Neural cell (in vitro differentiated cells): ENCODE measurements around the gene ARF3. TPM values are rescaled to one million over a fixed set of nuclear protein-coding genes. Genes with fewer than 3 reads are reported as not detected.
A peak's percentile ranks its signal among the peaks of the same experiment; 100 is the strongest.

Experiments
- H2AFZ ChIP-seq: fragments of 200-600, 300-800 bp; sonication (generic), shearing (Covaris generic); 2 replicates; pipeline ENCODE4 v1.6.0; 2014; ENCODE audit warnings: low read depth, mild to moderate bottlenecking, antibody characterized with exemption, low read length, moderate library complexity
- H3F3A ChIP-seq: fragments of 200-600 bp; shearing (Covaris generic); 2 replicates; pipeline ENCODE4 v1.6.1; 2016; ENCODE audit warnings: mild to moderate bottlenecking, moderate library complexity, mixed read lengths, antibody characterized with exemption, low read length; ENCODE audit not compliant: insufficient read depth, poor library complexity, severe bottlenecking
- H3K27ac ChIP-seq: fragments of 200-600, 300-800 bp; sonication (generic), shearing (Covaris generic); 2 replicates; pipeline ENCODE4 v1.5.1; 2014; ENCODE audit warnings: mild to moderate bottlenecking, low read length, moderate library complexity
- H3K27me3 ChIP-seq: fragments of 300-800, 200-600 bp; sonication (generic), shearing (Covaris generic); 2 replicates; pipeline ENCODE4 v1.6.0; 2014; ENCODE audit warnings: mild to moderate bottlenecking, low read depth, low read length, moderate library complexity; ENCODE audit not compliant: insufficient read depth
- H3K36me3 ChIP-seq: fragments of 300-800, 200-600 bp; sonication (generic), shearing (Covaris generic); 2 replicates; pipeline ENCODE4 v1.5.1; 2014; ENCODE audit warnings: mild to moderate bottlenecking, antibody characterized with exemption, low read length, moderate library complexity; ENCODE audit not compliant: insufficient read depth
- H3K4me2 ChIP-seq: fragments of 300-800, 200-600 bp; sonication (generic), shearing (Covaris generic); 2 replicates; pipeline ENCODE4 v1.6.0; 2014; ENCODE audit warnings: mild to moderate bottlenecking, low read length
- H3K4me3 ChIP-seq: fragments of 300-800, 200-600 bp; sonication (generic), shearing (Covaris generic); 2 replicates; pipeline ENCODE4 v1.5.1; 2014; ENCODE audit warnings: mild to moderate bottlenecking, low read length, moderate library complexity
- H3K79me2 ChIP-seq: fragments of 200-600 bp; shearing (Covaris generic); replicated peaks from 2 replicates; pipeline ENCODE4 v1.6.0; 2014; ENCODE audit warnings: mild to moderate bottlenecking, low read length, moderate library complexity; ENCODE audit not compliant: insufficient read depth
- H3K9ac ChIP-seq: fragments of 300-800, 200-600 bp; sonication (generic), shearing (Covaris generic); 2 replicates; pipeline ENCODE4 v1.6.1; 2016; ENCODE audit warnings: mild to moderate bottlenecking, low read length, mixed read lengths
- H3K9me2 ChIP-seq: fragments of 200-600 bp; shearing (Covaris generic); 2 replicates; pipeline ENCODE4 v1.6.1; 2016; ENCODE audit warnings: mild to moderate bottlenecking, low read length, mixed read lengths; ENCODE audit not compliant: insufficient read depth
- H3K9me3 ChIP-seq: fragments of 200-600, 300-800 bp; sonication (generic), shearing (Covaris generic); 2 replicates; pipeline ENCODE4 v1.6.1; 2016; ENCODE audit warnings: mild to moderate bottlenecking, mixed run types, low read length, moderate library complexity, mixed read lengths
- H4K20me1 ChIP-seq: fragments of 200-600 bp; shearing (Covaris generic); 2 replicates; pipeline ENCODE4 v1.6.1; 2016; ENCODE audit warnings: mild to moderate bottlenecking, mixed run types; ENCODE audit not compliant: insufficient read depth
- EP300 ChIP-seq: fragments of 450-650 bp; conservative IDR thresholded peaks from 2 replicates; pipeline ENCODE4 v1.6.1; 2014; ENCODE audit warnings: antibody characterized with exemption, mild to moderate bottlenecking, moderate library complexity; ENCODE audit not compliant: poor library complexity, severe bottlenecking
- EZH2 ChIP-seq: fragments of 200-600, 300-800 bp; shearing (Covaris generic), sonication (generic); IDR thresholded peaks from 2 replicates; pipeline ENCODE4 v1.6.1; 2014; ENCODE audit warnings: antibody characterized with exemption, low read length, borderline replicate concordance, mild to moderate bottlenecking; ENCODE audit not compliant: insufficient read depth, poor library complexity, severe bottlenecking
- MXI1 ChIP-seq: fragments of 450-650 bp; conservative IDR thresholded peaks from 2 replicates; pipeline ENCODE4 v1.6.1; 2014; ENCODE audit warnings: antibody characterized with exemption, mild to moderate bottlenecking; ENCODE audit not compliant: poor library complexity, severe bottlenecking
- POLR2AphosphoS5 ChIP-seq: IDR thresholded peaks from 2 replicates; pipeline ENCODE4 v1.6.1; 2012
- RAD21 ChIP-seq: fragments of 450-650 bp; conservative IDR thresholded peaks from 2 replicates; pipeline ENCODE4 v1.6.1; 2014; ENCODE audit warnings: antibody characterized with exemption, mild to moderate bottlenecking, moderate library complexity
- SMC3 ChIP-seq: fragments of 450-650 bp; conservative IDR thresholded peaks from 2 replicates; pipeline ENCODE4 v1.6.1; 2014; ENCODE audit warnings: antibody characterized with exemption, mild to moderate bottlenecking, moderate library complexity; ENCODE audit not compliant: poor library complexity
- TAF1 ChIP-seq: IDR thresholded peaks from 2 replicates; pipeline ENCODE4 v1.6.1; 2012; ENCODE audit warnings: low read depth
- polyA plus RNA-seq: library from polyadenylated mRNA; depleted of rRNA; stranded (reverse); fragments of >200 nt; gene quantifications from 2 replicates; pipeline ENCODE4 v1.2.3, GENCODE V29; 2014
- TF ChIP-seq, protein P1 (sequence below): IDR thresholded peaks from 2 replicates; pipeline ENCODE4 v1.6.1; 2012; ENCODE audit warnings: borderline replicate concordance
- TF ChIP-seq, protein P2 (sequence below): fragments of 450-650 bp; IDR thresholded peaks from 2 replicates; pipeline ENCODE4 v1.5.1; 2014; ENCODE audit warnings: antibody characterized with exemption, mild to moderate bottlenecking, moderate library complexity; ENCODE audit not compliant: poor library complexity, severe bottlenecking

The ARF3 gene
- polyA plus RNA-seq, 1 donor from 2014 or later, result 114 TPM

- Histone ChIP-seq H3K4me3 (peak overlapping the region; percentile 67), H2AFZ (no peak overlapping the region), H3K9me2 (no peaks in the 10 kb centered on the region)
Measured at GRCh38 chr12:48997719-48998496, 40.6 kb upstream of the ARF3 start.

DNA sequence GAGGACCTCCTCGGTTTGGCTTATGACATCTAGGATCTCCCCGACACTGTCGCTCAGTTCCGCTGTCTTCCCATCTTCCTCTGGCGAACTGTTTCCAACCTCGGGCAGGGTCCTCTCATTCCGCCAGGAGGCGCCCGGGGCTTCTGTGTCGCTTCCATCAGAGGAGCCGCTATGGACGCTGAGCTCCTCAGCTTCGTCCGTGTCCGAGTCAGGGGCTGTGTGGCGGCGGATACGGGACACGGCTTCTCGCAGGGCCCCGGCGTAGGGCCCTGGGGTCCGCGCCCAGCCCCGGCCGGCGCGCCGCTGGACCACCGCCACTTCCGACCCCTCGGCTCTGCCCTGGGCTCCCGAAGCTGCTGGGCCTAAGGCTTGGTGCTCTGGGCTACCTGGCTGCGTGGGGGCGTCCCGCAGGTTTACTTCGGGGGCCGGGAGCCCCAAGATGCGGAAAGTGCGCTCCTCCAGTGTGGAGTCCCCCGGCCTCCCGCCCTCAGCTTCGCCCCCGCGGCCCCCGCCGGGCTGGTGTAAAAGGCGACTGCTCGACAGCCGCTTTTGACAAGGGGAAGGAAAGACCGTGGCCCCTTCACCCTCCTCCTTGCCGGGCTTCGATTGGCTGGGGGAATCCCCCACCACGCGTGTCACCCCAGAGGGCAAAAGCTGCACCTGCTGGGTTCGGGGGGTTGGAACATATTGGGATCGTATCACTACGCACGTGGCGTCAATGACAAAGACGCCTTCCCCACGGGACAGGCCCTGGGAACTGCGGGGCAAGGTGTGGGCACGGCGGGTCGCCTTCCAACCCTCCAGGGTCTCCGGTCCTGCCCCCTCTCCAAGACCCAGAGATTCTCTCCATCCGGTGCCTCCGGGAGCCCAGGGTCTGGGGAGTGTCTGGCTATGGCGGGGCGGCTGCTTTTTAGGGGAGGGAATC, 39.8 kb upstream of the ARF3 start:
- no peaks in the 10 kb centered on the region for H3K36me3 ChIP-seq
- no peak overlapping the region for H3K27ac ChIP-seq
- H3K9me3 ChIP-seq, result no peaks in the 10 kb centered on the region
- peaks cover 94% of the 10 kb centered on the region for H3K27me3 ChIP-seq
- H3K4me2 ChIP-seq, result no peak overlapping the region
- H2AFZ ChIP-seq, result peak overlapping the region; percentile 18
- H3K4me3 ChIP-seq, result peak overlapping the region; percentile 67
- H3K9me2 ChIP-seq, result no peaks in the 10 kb centered on the region
- peak overlapping the region; percentile 50 for H3K9ac ChIP-seq
- H3K79me2 ChIP-seq, result no peaks in the 10 kb centered on the region
- H4K20me1 ChIP-seq, result no peaks in the 10 kb centered on the region
- no peaks in the 10 kb centered on the region for H3F3A ChIP-seq
- TF ChIP-seq TAF1 (no peak), RAD21 (peak; percentile 63), MXI1 (no peak), POLR2AphosphoS5 (no peak), EZH2 (peak; percentile 33)
- TF ChIP-seq, protein P1, sequence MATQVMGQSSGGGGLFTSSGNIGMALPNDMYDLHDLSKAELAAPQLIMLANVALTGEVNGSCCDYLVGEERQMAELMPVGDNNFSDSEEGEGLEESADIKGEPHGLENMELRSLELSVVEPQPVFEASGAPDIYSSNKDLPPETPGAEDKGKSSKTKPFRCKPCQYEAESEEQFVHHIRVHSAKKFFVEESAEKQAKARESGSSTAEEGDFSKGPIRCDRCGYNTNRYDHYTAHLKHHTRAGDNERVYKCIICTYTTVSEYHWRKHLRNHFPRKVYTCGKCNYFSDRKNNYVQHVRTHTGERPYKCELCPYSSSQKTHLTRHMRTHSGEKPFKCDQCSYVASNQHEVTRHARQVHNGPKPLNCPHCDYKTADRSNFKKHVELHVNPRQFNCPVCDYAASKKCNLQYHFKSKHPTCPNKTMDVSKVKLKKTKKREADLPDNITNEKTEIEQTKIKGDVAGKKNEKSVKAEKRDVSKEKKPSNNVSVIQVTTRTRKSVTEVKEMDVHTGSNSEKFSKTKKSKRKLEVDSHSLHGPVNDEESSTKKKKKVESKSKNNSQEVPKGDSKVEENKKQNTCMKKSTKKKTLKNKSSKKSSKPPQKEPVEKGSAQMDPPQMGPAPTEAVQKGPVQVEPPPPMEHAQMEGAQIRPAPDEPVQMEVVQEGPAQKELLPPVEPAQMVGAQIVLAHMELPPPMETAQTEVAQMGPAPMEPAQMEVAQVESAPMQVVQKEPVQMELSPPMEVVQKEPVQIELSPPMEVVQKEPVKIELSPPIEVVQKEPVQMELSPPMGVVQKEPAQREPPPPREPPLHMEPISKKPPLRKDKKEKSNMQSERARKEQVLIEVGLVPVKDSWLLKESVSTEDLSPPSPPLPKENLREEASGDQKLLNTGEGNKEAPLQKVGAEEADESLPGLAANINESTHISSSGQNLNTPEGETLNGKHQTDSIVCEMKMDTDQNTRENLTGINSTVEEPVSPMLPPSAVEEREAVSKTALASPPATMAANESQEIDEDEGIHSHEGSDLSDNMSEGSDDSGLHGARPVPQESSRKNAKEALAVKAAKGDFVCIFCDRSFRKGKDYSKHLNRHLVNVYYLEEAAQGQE, result no peak
- TF ChIP-seq, protein P2, sequence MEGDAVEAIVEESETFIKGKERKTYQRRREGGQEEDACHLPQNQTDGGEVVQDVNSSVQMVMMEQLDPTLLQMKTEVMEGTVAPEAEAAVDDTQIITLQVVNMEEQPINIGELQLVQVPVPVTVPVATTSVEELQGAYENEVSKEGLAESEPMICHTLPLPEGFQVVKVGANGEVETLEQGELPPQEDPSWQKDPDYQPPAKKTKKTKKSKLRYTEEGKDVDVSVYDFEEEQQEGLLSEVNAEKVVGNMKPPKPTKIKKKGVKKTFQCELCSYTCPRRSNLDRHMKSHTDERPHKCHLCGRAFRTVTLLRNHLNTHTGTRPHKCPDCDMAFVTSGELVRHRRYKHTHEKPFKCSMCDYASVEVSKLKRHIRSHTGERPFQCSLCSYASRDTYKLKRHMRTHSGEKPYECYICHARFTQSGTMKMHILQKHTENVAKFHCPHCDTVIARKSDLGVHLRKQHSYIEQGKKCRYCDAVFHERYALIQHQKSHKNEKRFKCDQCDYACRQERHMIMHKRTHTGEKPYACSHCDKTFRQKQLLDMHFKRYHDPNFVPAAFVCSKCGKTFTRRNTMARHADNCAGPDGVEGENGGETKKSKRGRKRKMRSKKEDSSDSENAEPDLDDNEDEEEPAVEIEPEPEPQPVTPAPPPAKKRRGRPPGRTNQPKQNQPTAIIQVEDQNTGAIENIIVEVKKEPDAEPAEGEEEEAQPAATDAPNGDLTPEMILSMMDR, result peak; percentile 83

More at GRCh38 chr12:48997719-48998496, 40.6 kb upstream of the ARF3 start:
- no peak for TF ChIP-seq POLR2AphosphoS5
- TF ChIP-seq TAF1, result no peak
- TF ChIP-seq EZH2, result no peak
- TF ChIP-seq, protein P1, result no peak
- TF ChIP-seq MXI1, result no peak
- no peak for TF ChIP-seq EP300
- TF ChIP-seq RAD21, result no peak
- TF ChIP-seq, protein P2, result no peak
- no peak for TF ChIP-seq SMC3
- Histone ChIP-seq H3K27ac (no peak overlapping the region), H3K9me3 (no peaks in the 10 kb centered on the region), H3K9ac (no peak overlapping the region), H3F3A (no peaks in the 10 kb centered on the region), H3K4me2 (no peak overlapping the region), H3K79me2 (no peaks in the 10 kb centered on the region), H3K36me3 (no peaks in the 10 kb centered on the region), H3K27me3 (peaks cover 85% of the 10 kb centered on the region), H4K20me1 (no peaks in the 10 kb centered on the region)
